HepG2 (cell line): Measurements from ENCODE around the gene COQ4. TPM values are rescaled to one million over a fixed set of nuclear protein-coding genes. Genes with fewer than 3 reads are reported as not detected.

ENCODE experiments used
- ATF1 ChIP-seq: IDR thresholded peaks from 2 replicates; pipeline ENCODE4 v1.6.1; 2016; ENCODE audit warnings: mild to moderate bottlenecking, control low read depth
- ATF7 ChIP-seq, 2 experiments: fragments of 450-650 bp in 1 of 2; sonication (generic) in 1 of 2; formaldehyde crosslinking in 1 of 2; IDR thresholded peaks; 2 replicates each; pipeline versions ENCODE4 v1.4.0 to v1.6.1; 2016 to 2020; ENCODE audit warnings: antibody characterized with exemption in 1 of 2, mild to moderate bottlenecking in 1 of 2, missing genetic modification reagents in 1 of 2
- CBX2 ChIP-seq, 2 experiments: fragments of 200-600 bp in 1 of 2; sonication (generic); formaldehyde crosslinking in 1 of 2; IDR thresholded peaks; 2 replicates each; pipeline versions ENCODE4 v1.7.0 to v1.8.1; 2018 to 2022; ENCODE audit warnings: low read depth in 2 of 2, low read length in 1 of 2, mild to moderate bottlenecking in 1 of 2, missing genetic modification reagents in 1 of 2
- DPF2 ChIP-seq: sonication (generic); formaldehyde crosslinking; IDR thresholded peaks from 2 replicates; pipeline ENCODE4 v1.4.0; 2020; ENCODE audit warnings: mild to moderate bottlenecking, low read depth, missing genetic modification reagents, borderline replicate concordance
- ELF4 ChIP-seq: sonication (generic); formaldehyde crosslinking; IDR thresholded peaks from 2 replicates; pipeline ENCODE4 v1.5.0; 2020; ENCODE audit warnings: missing genetic modification reagents, mild to moderate bottlenecking, moderate library complexity, borderline replicate concordance
- FOSL2 ChIP-seq: sonication (generic); formaldehyde crosslinking; IDR thresholded peaks from 2 replicates; pipeline ENCODE4 v1.4.0; 2020; ENCODE audit warnings: missing genetic modification reagents
- HMGA1 ChIP-seq: sonication (generic); formaldehyde crosslinking; conservative IDR thresholded peaks from 2 replicates; pipeline ENCODE4 v1.4.0; 2020; ENCODE audit warnings: missing genetic modification reagents
- HNF4G ChIP-seq, 2 experiments: sonication (generic) in 1 of 2; formaldehyde crosslinking in 1 of 2; IDR thresholded peaks; 2 replicates each; pipeline versions ENCODE4 v1.4.0 to v1.6.1; 2011 to 2020; ENCODE audit warnings: borderline replicate concordance in 2 of 2, low read depth in 2 of 2, mild to moderate bottlenecking in 2 of 2, low read length in 1 of 2, missing genetic modification reagents in 1 of 2, moderate library complexity in 1 of 2
- HOXD1 ChIP-seq: sonication (generic); formaldehyde crosslinking; IDR thresholded peaks from 2 replicates; pipeline ENCODE4 v1.5.0; 2020; ENCODE audit warnings: missing genetic modification reagents
- MIER3 ChIP-seq: IDR thresholded peaks from 2 replicates; pipeline ENCODE4 v1.6.1; 2016; ENCODE audit warnings: missing compliant biosample characterization, borderline replicate concordance
- RELA ChIP-seq: sonication (generic); formaldehyde crosslinking; IDR thresholded peaks from 2 replicates; pipeline ENCODE4 v1.4.0; 2020; ENCODE audit warnings: missing genetic modification reagents
- REST ChIP-seq, 2 experiments: IDR thresholded peaks; 2 replicates each; pipeline ENCODE4 v1.6.1; 2011 to 2012; ENCODE audit warnings: low read length in 2 of 2, borderline replicate concordance in 1 of 2, low read depth in 1 of 2, mild to moderate bottlenecking in 1 of 2, moderate library complexity in 1 of 2
- TCF12 ChIP-seq, 2 experiments: fragments of 450-650 bp in 1 of 2; sonication (generic) in 1 of 2; formaldehyde crosslinking in 1 of 2; IDR thresholded peaks; 2 replicates each; pipeline versions ENCODE4 v1.6.1 to v1.8.0; 2017 to 2022; ENCODE audit warnings: antibody characterized with exemption in 1 of 2, mild to moderate bottlenecking in 1 of 2, missing genetic modification reagents in 1 of 2, moderate library complexity in 1 of 2
- ZBTB38 ChIP-seq: sonication (generic); formaldehyde crosslinking; IDR thresholded peaks from 2 replicates; pipeline ENCODE4 v1.5.1; 2020; ENCODE audit warnings: mild to moderate bottlenecking, missing genetic modification reagents
- ZBTB46 ChIP-seq: sonication (generic); formaldehyde crosslinking; IDR thresholded peaks from 2 replicates; pipeline ENCODE4 v1.4.0; 2020; ENCODE audit warnings: mild to moderate bottlenecking, missing genetic modification reagents, borderline replicate concordance
- ZFP36 ChIP-seq: fragments of 150-350 bp; IDR thresholded peaks from 2 replicates; pipeline ENCODE4 v1.6.1; 2018; ENCODE audit warnings: borderline replicate concordance, low read length, low read depth; ENCODE audit not compliant: partially characterized antibody
- ZNF234 ChIP-seq: sonication (generic); formaldehyde crosslinking; conservative IDR thresholded peaks from 2 replicates; pipeline ENCODE4 v1.5.1; 2020; ENCODE audit warnings: mild to moderate bottlenecking, missing genetic modification reagents
- ZNF674 ChIP-seq: sonication (generic); formaldehyde crosslinking; IDR thresholded peaks from 2 replicates; pipeline ENCODE4 v1.5.0; 2020; ENCODE audit warnings: low read depth, mild to moderate bottlenecking, missing genetic modification reagents
- ZNF746 ChIP-seq: sonication (generic); formaldehyde crosslinking; IDR thresholded peaks from 2 replicates; pipeline ENCODE4 v1.8.0; 2022; ENCODE audit warnings: mild to moderate bottlenecking, missing genetic modification reagents
- ZNF816 ChIP-seq: sonication (generic); formaldehyde crosslinking; IDR thresholded peaks from 2 replicates; pipeline ENCODE4 v1.8.0; 2022; ENCODE audit warnings: missing genetic modification reagents, mild to moderate bottlenecking, borderline replicate concordance
- ZSCAN22 ChIP-seq: sonication (generic); formaldehyde crosslinking; IDR thresholded peaks from 2 replicates; pipeline ENCODE4 v1.4.0; 2020; ENCODE audit warnings: mild to moderate bottlenecking, missing genetic modification reagents
- polyA plus RNA-seq, 8 experiments: library from polyadenylated mRNA; depleted of rRNA in 3 of 8; stranded (reverse) in 7 of 8; unstranded in 1 of 8; fragments of >200 nt; fragmentation: Illumina TruSeq in 4 of 8; extraction: Trizol in 4 of 8; gene quantifications; 2 replicates each; pipeline versions ENCODE4 v1.2.1 to v1.2.3, GENCODE V29; 2011 to 2016; ENCODE audit warnings: low read depth in 4 of 8, missing spikeins in 1 of 8, mixed read lengths in 1 of 8; ENCODE audit not compliant: insufficient read depth in 1 of 8
- total RNA-seq, 5 experiments: library from RNA; depleted of rRNA; stranded (reverse); fragments of >200 nt; fragmentation: Illumina TruSeq; extraction: Trizol; gene quantifications; 2 replicates each; pipeline ENCODE4 v1.2.3, GENCODE V29; 2016; ENCODE audit warnings: low read depth in 1 of 5

The COQ4 gene
- total and polyA plus RNA-seq, 2 of the 13 experiments (the other 11 are each of a cell fraction or from before 2014, with no cell fraction given): 26.1 to 36.0 TPM

GRCh38 chr9:128322404-128323211 is at the start of gene COQ4, which contains the start of gene TRUB2 (continued):
- peak in 1 of 2 experiments; percentile 35; a peak in 1 of 4 replicates for TF ChIP-seq REST (IDR thresholded peaks at IDR 0.05; ENCODE audit: borderline replicate concordance in 1 of 2, low read depth in 1 of 2, low read length in 2 of 2)
- TF ChIP-seq FOSL2: peak; percentile 59; the same call in 1 of the 2 replicates
- TF ChIP-seq ELF4 (CRISPR knock-in tag): no peak
- peak; percentile 79 for TF ChIP-seq ATF1 (CRISPR knock-in tag)
- peak; percentile 87 for TF ChIP-seq ZBTB38 (CRISPR knock-in tag)
- no peak; the same call in 1 of the 2 replicates for TF ChIP-seq ZNF816 (CRISPR knock-in tag)
- peak; percentile 38; the same call in 1 of the 2 replicates for TF ChIP-seq HNF4G (IDR thresholded peaks at IDR 0.05; ENCODE audit: borderline replicate concordance, low read depth, low read length)
- TF ChIP-seq HNF4G (CRISPR knock-in tag; IDR thresholded peaks at IDR 0.05; ENCODE audit: borderline replicate concordance, low read depth): peak; percentile 11; the same call in 1 of the 2 replicates
- TF ChIP-seq CBX2 (IDR thresholded peaks at IDR 0.05; ENCODE audit: low read depth, low read length): no peak
- no peak for TF ChIP-seq CBX2 (CRISPR knock-in tag; IDR thresholded peaks at IDR 0.05; ENCODE audit: low read depth)
- TF ChIP-seq ZBTB46 (CRISPR knock-in tag): no peak
- TF ChIP-seq DPF2 (CRISPR knock-in tag): no peak
- TF ChIP-seq MIER3 (CRISPR knock-in tag): peak; percentile 64; the same call in 1 of the 2 replicates
- TF ChIP-seq ZFP36: no peak
- TF ChIP-seq ATF7 (IDR thresholded peaks at IDR 0.05): no peak
- TF ChIP-seq ATF7 (CRISPR knock-in tag; IDR thresholded peaks at IDR 0.05): no peak; the same call in 1 of the 2 replicates
- no peak for TF ChIP-seq ZSCAN22 (CRISPR knock-in tag)
- no peak for TF ChIP-seq ZNF674 (CRISPR knock-in tag)
- TF ChIP-seq HMGA1: no peak
- TF ChIP-seq TCF12 (IDR thresholded peaks at IDR 0.05): no peak
- TF ChIP-seq TCF12 (CRISPR knock-in tag; IDR thresholded peaks at IDR 0.05): peak; percentile 30; the same call in 1 of the 2 replicates
- no peak for TF ChIP-seq ZNF746 (CRISPR knock-in tag)
- TF ChIP-seq HOXD1 (CRISPR knock-in tag): peak; percentile 72; the same call in 1 of the 2 replicates
- TF ChIP-seq ZNF234 (CRISPR knock-in tag): no peak
- TF ChIP-seq RELA (CRISPR knock-in tag): no peak
